ENCODE data around the gene SSTR5.
"Not testable (repeated sequence)": the region's sequence is repeated elsewhere in the genome, so short reads cannot be mapped to it uniquely, and the experiment has no call there.

SSTR5 gene

GRCh38 chr16:1090620-1091587, 18.4 kb downstream of the SSTR5 start:
- no peak for TF ChIP-seq CTCF (IDR thresholded peaks at IDR 0.05; ENCODE audit: insufficient read depth, low read depth, low read length, missing control alignments)
- no peak for DNase-seq (ENCODE audit: low read depth)
- H3K4me3 ChIP-seq (ENCODE audit: low read depth, low read length): no peak overlapping the region

- DNase-seq (ENCODE audit: low read depth): no peak
- no peak for TF ChIP-seq CTCF (IDR thresholded peaks at IDR 0.05; ENCODE audit: insufficient read depth, low read depth, low read length, missing control alignments)
Observed at GRCh38 chr16:1091992-1092552, 19.5 kb downstream of the SSTR5 start.

GRCh38 chr16:1092685-1093283, 20.2 kb downstream of the SSTR5 start:
- DNase-seq (ENCODE audit: low read depth); H3K4me3 ChIP-seq (ENCODE audit: low read depth, low read length): not testable (repeated sequence)

More at GRCh38 chr16:1091992-1092552, 19.5 kb downstream of the SSTR5 start:
- H3K4me3 ChIP-seq (ENCODE audit: low read depth, low read length): no peak overlapping the region

GRCh38 chr16:1093284-1094123, 21.0 kb downstream of the SSTR5 start:
- no peak for TF ChIP-seq CTCF (IDR thresholded peaks at IDR 0.05; ENCODE audit: insufficient read depth, low read depth, low read length, missing control alignments)
- DNase-seq (ENCODE audit: low read depth): peak; percentile 33
- no peak overlapping the region for H3K4me3 ChIP-seq (ENCODE audit: low read depth, low read length)

GRCh38 chr16:1094124-1094479, 21.6 kb downstream of the SSTR5 start:
- DNase-seq (ENCODE audit: low read depth): no peak
- no peak for TF ChIP-seq CTCF (IDR thresholded peaks at IDR 0.05; ENCODE audit: insufficient read depth, low read depth, low read length, missing control alignments)
- H3K4me3 ChIP-seq (ENCODE audit: low read depth, low read length): no peak overlapping the region

GRCh38 chr16:1094601-1095449, 22.3 kb downstream of the SSTR5 start:
- H3K4me3 ChIP-seq (ENCODE audit: low read depth, low read length): no peak overlapping the region
- no peak for TF ChIP-seq CTCF (IDR thresholded peaks at IDR 0.05; ENCODE audit: insufficient read depth, low read depth, low read length, missing control alignments)
- no peak for DNase-seq (ENCODE audit: low read depth)

All from GM12865 (cell line).